GM19324 (cell line): ENCODE data around the gene FGD3.
"Not testable (repeated sequence)": the region's sequence is repeated elsewhere in the genome, so short reads cannot be mapped to it uniquely, and the experiment has no call there.

ENCODE experiments used
- ATAC-seq: cut with Tn5 transposase; IDR thresholded peaks from one replicate; pipeline ENCODE4 v1.9.1; 2021; ENCODE audit warnings: mild to moderate bottlenecking, moderate library complexity; ENCODE audit not compliant: unreplicated experiment, low FRiP score

FGD3 gene, protein sequence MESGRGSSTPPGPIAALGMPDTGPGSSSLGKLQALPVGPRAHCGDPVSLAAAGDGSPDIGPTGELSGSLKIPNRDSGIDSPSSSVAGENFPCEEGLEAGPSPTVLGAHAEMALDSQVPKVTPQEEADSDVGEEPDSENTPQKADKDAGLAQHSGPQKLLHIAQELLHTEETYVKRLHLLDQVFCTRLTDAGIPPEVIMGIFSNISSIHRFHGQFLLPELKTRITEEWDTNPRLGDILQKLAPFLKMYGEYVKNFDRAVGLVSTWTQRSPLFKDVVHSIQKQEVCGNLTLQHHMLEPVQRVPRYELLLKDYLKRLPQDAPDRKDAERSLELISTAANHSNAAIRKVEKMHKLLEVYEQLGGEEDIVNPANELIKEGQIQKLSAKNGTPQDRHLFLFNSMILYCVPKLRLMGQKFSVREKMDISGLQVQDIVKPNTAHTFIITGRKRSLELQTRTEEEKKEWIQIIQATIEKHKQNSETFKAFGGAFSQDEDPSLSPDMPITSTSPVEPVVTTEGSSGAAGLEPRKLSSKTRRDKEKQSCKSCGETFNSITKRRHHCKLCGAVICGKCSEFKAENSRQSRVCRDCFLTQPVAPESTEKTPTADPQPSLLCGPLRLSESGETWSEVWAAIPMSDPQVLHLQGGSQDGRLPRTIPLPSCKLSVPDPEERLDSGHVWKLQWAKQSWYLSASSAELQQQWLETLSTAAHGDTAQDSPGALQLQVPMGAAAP

GRCh38 chr9:92947268-92948037 lies at the start of gene FGD3:
FGD3 (plus strand) TSS chr9:92947523; CDS start chr9:92976257, 28,734 bp downstream.
- no peak for ATAC-seq

DNA sequence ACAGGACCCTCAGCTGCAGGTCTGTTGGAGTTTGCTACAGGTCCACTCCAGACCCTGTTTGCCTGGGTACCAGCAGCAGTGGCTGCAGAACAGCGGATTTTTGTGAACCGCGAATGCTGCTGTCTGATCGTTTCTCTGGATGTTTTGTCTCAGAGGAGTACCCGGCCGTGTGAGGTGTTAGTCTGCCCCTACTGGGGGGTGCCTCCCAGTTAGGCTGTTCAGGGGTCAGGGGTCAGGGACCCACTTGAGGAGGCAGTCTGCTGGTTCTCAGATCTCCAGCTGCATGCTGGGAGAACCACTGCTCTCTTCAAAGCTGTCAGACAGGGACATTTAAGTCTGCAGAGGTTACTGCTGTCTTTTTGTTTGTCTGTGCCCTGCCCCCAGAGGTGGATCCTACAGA lies 42.2 kb upstream of the FGD3 start:
- ATAC-seq: not testable (repeated sequence)

GRCh38 chr9:92911511-92912475 lies 35.5 kb upstream of the FGD3 start:
- ATAC-seq: no peak

DNA sequence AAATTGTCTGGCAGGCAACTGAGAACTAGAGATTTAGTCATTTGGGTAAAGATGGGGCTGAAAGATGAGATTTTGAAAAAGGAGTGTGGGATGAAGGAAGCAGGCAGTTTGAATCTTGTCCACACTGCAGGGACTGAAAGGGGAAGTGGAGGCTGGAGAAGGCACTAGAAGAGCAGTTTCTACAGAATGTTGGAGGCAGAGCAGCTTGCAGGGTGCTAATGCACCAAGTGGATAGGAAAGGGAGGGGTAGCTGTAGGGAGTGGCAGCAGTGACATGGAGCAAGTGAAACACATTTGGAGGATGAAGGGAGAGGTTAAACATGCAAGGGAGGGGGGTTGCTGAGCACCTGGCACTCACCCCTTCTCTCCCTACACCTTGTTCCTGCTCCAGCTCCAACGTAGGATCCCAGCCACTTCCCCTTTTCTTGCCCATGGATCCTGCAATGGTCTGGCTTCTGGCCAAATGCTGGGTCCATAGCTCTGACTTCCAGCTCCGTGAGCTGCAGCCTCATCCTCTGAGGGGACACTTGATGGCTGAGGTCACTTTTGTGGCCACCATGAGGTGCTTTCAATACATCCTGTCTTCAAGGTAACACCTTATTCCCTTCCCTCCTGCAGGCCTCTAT lies 30.0 kb upstream of the FGD3 start:
- no peak for ATAC-seq

DNA sequence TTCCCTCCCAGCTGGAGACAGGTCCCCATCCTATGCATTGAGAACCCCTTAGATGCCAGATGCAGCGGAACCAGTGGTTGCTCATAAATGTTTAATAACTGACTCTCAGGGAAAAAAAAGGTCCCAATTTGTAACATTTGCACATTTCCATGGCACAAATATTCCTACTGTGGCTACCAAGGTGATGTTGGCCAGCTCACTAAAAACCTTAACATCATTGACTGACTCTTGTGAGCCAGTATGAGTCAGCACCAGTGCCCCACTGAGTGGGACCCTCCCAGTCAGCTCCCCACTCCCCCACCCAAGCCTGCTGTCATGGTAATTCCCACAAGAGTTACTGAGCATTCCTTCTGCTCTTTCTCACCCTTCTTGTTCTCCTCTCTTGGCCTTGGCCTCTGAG lies 26.9 kb upstream of the FGD3 start:
- ATAC-seq: no peak

- no peak for ATAC-seq
These were observed 15.7 kb upstream of the FGD3 start for GRCh38 chr9:92931606-92932005.

DNA sequence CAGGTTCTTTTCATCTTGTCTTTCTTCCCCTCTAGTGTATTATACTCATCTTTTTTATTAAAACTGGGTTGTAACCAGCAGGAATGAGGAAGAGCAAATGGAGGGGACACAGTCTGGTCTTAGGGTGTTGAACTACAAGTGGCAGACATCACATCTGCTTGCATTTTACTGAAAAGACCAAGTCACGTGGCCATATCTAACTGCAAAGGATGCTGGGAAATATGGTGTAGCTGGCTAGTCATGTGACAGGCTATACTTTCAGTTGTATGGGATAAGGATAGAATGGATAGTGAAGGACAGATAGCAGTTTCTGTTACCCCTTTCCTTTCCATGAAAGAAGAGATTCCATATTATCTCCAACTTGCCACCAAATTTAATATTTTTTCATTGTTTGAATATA lies 13.0 kb upstream of the FGD3 start:
- ATAC-seq: no peak

DNA sequence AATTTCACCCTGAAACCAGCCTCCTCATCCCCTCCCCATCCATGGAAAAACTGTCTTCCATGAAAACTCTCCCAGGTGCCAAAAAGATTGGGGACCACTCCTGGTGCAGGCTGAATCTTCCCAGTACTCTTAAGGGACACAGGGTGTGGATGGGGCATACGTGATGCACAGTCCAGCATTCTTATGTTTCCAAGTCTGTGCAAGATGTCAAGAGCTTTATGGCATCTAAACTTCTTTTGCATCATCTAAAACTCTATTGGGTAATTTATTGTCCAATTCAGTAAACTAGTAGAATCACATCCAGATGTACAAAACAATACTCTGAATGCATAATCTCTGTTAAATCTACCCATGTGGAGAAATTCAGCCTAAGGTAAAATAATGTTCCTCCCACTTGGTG lies 9.3 kb upstream of the FGD3 start:
- no peak for ATAC-seq

DNA sequence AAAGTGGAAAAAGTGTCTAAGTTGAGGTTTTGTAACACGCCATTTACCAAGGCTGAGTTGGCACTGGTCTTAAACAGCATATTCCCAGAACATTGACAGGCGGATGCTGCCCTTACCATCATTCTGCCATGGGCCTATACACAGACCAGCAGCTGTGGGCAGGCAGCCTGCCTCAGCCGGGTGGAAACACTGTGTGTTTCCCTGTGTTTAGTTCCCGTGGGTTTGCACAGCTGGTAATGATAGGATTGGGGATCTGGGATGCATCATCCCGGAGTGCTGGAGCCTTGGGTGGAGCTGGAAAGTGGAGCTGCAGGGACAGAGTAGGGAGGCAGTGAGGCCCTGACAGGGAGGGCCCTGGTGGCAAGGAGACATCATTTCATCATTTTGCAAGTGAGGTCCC lies 5.5 kb upstream of the FGD3 start:
- no peak for ATAC-seq

GRCh38 chr9:92942688-92943616 lies 4.4 kb upstream of the FGD3 start:
- ATAC-seq: no peak

DNA sequence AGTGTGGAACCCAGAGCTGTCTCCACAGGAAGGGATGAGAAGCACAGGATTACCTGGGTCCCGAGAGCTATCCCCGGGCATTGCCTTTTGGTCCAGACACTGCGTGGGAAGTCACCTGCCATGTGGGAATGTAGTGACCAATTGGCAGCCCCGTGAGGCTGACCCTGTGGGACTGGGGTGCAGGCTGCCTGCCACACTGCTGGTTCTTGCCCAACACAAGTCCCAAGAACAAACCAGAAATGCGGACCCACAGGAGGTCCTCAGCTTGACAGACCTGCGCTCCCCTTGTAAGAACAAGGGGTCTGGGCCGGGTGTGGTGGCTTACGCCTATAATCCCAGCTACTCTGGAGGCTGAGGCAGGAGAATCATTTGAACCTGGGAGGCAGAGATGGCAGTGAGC lies 2.4 kb upstream of the FGD3 start:
- ATAC-seq: no peak

GRCh38 chr9:92945796-92946195 lies 1.5 kb upstream of the FGD3 start:
- ATAC-seq: no peak

- no peak for ATAC-seq
These were observed 763 bp downstream of the FGD3 start for GRCh38 chr9:92948038-92948534.

GRCh38 chr9:92948632-92949031 lies 1.3 kb downstream of the FGD3 start:
- no peak for ATAC-seq

- ATAC-seq: no peak
These were observed 2.1 kb downstream of the FGD3 start for GRCh38 chr9:92949266-92949982.

- no peak for ATAC-seq
These were observed 3.1 kb downstream of the FGD3 start for GRCh38 chr9:92950359-92950955.

GRCh38 chr9:92952906-92953610 lies 5.7 kb downstream of the FGD3 start:
- no peak for ATAC-seq
